ENCODE measurements around the gene RAB12.

RAB12 gene

DNA sequence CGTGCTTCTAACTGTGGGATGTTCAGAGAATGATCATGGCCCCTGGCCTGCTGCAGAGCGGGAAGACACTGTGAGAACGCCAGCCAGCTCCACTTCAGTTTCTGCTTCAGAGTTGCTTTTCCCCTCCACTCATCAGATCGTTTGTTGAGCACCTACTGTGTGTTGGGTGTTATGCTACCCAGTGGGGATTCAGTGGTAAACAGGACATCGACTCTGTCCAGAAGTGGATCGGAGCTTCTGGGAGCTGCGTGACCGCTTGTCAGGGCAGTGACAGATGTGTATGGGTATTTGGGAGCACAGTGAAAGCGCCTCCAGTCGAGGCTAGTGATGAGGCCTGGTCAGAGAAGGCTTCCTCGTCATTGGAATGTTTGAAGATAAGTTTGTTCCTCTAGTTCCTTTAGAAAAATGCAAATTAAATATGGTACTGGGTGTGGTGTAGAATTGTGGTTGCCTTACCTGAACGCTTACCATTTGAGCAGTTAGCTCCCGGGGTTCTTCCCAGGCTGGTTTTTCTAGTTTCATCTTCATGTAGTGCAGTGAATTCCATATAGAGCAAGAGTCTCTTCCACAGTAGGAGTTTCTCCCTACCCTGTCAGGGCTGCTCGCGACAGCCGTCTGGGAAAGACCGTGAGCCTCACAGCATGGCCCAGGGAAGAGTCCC, 2.8 kb downstream of the RAB12 start:
- TF ChIP-seq, protein P1, sequence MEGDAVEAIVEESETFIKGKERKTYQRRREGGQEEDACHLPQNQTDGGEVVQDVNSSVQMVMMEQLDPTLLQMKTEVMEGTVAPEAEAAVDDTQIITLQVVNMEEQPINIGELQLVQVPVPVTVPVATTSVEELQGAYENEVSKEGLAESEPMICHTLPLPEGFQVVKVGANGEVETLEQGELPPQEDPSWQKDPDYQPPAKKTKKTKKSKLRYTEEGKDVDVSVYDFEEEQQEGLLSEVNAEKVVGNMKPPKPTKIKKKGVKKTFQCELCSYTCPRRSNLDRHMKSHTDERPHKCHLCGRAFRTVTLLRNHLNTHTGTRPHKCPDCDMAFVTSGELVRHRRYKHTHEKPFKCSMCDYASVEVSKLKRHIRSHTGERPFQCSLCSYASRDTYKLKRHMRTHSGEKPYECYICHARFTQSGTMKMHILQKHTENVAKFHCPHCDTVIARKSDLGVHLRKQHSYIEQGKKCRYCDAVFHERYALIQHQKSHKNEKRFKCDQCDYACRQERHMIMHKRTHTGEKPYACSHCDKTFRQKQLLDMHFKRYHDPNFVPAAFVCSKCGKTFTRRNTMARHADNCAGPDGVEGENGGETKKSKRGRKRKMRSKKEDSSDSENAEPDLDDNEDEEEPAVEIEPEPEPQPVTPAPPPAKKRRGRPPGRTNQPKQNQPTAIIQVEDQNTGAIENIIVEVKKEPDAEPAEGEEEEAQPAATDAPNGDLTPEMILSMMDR (IDR thresholded peaks at IDR 0.05; ENCODE audit: control extremely low read depth, extremely low read depth, low read depth, missing control alignments) = no peak
- CTCF ChIA-PET = interaction anchor here (0.7 to 1.2 kb wide), 3 partner anchors 10 to 11 kb away, joined by 3 to 4 read pairs (median 3); no protein-coding TSS in a partner anchor
- DNase-seq (ENCODE audit: extremely low spot score) = no peak
- POLR2A ChIA-PET = no interaction called here

GRCh38 chr18:8614875-8615274, 5.6 kb downstream of the RAB12 start:
- ChIA-PET POLR2A (no interaction called here), CTCF (no interaction called here)
- TF ChIP-seq, protein P1 (IDR thresholded peaks at IDR 0.05; ENCODE audit: control extremely low read depth, extremely low read depth, low read depth, missing control alignments) = no peak
- no peak for DNase-seq (ENCODE audit: extremely low spot score)

GRCh38 chr18:8615397-8616027, 6.3 kb downstream of the RAB12 start:
- TF ChIP-seq, protein P1 (IDR thresholded peaks at IDR 0.05; ENCODE audit: control extremely low read depth, extremely low read depth, low read depth, missing control alignments) = no peak
- ChIA-PET POLR2A (interaction anchor here (0.7 kb wide), 1 partner anchor 1127 kb away, joined by 4 read pairs; no protein-coding TSS in a partner anchor), CTCF (interaction anchor here (1.4 to 1.6 kb wide), 2 partner anchors 9 to 27 kb away, joined by 3 to 7 read pairs; no protein-coding TSS in a partner anchor)
- no peak for DNase-seq (ENCODE audit: extremely low spot score)

GRCh38 chr18:8616028-8616401, 6.8 kb downstream of the RAB12 start:
- TF ChIP-seq, protein P1 (IDR thresholded peaks at IDR 0.05; ENCODE audit: control extremely low read depth, extremely low read depth, low read depth, missing control alignments) = no peak
- ChIA-PET POLR2A (interaction anchor here (0.7 kb wide), 2 partner anchors 45 to 1128 kb away, joined by 3 to 4 read pairs; no protein-coding TSS in a partner anchor), CTCF (interaction anchor here (1.4 to 1.6 kb wide), 2 partner anchors 9 to 27 kb away, joined by 3 to 7 read pairs; no protein-coding TSS in a partner anchor)
- no peak for DNase-seq (ENCODE audit: extremely low spot score)

DNA sequence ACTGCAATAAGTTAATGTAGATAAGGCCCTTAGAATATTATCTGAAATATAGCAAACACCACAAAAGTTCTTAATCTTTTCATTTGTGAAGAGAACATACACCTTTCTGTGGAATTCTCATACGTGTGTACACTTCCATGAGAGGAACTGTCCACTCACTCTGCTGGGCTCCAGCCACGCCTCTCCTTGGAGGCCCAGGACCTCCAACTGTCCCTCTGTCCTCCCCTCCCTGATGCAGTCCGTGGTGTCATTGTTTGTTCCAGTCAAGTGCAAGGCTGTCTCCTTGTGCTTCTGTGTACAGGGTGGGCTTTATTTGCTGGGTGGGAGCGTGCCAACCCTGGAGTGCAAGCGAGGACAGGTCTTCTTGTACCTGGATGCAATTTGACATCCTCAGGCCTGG, 8.7 kb downstream of the RAB12 start:
- no peak for DNase-seq (ENCODE audit: extremely low spot score)
- ChIA-PET POLR2A (no interaction called here), CTCF (interaction anchor here (1.1 to 1.7 kb wide), 2 partner anchors 9 to 899 kb away, joined by 3 read pairs; partner anchors contain the start of gene RAB12)
- TF ChIP-seq, protein P1 (IDR thresholded peaks at IDR 0.05; ENCODE audit: control extremely low read depth, extremely low read depth, low read depth, missing control alignments) = no peak

DNA sequence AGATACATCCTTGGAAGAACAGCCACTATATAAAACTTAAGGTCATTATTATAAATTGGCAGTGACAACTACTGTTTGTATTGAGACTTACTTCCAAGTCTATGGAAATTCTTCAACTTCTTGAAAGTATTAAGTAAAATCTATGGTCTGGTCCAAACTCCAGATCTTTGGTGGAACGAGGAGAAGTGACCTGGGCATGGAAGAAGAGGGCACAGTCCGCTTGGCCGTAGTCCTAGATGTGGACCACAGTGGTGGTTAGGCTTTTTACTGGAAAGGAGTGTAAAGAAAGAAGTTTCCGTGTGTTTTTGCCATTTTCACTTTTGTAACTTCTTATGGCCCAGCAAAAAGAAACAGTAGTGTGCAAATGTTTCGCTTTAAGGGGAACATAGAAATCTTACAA, 9.8 kb downstream of the RAB12 start:
- ChIA-PET POLR2A (no interaction called here), CTCF (no interaction called here)
- no peak for DNase-seq (ENCODE audit: extremely low spot score)
- TF ChIP-seq, protein P1 (IDR thresholded peaks at IDR 0.05; ENCODE audit: control extremely low read depth, extremely low read depth, low read depth, missing control alignments) = no peak

All from GM10248 (cell line).